SU-DHL-6 (cell line): ENCODE measurements around the gene ARAP3.

Experiments
- H2AFZ ChIP-seq: fragments of 200-600 bp; sonication (generic); 2 replicates; pipeline ENCODE4 v1.6.1; 2014; ENCODE audit warnings: low read depth, mild to moderate bottlenecking, moderate library complexity, mixed read lengths, antibody characterized with exemption, low read length; ENCODE audit not compliant: severe bottlenecking
- H3F3A ChIP-seq: fragments of 200-600 bp; shearing (Covaris generic); 2 replicates; pipeline ENCODE4 v1.6.0; 2016; ENCODE audit warnings: antibody characterized with exemption, mild to moderate bottlenecking; ENCODE audit not compliant: insufficient read depth
- H3K27ac ChIP-seq: fragments of 200-600 bp; sonication (generic); 2 replicates; pipeline ENCODE4 v1.5.1; 2016; ENCODE audit warnings: low read depth, mild to moderate bottlenecking, low read length, moderate library complexity, mixed read lengths
- H3K27me3 ChIP-seq: fragments of 200-600 bp; sonication (generic), shearing (Covaris generic); 2 replicates; pipeline ENCODE4 v1.6.0; 2014; ENCODE audit warnings: mild to moderate bottlenecking, low read length
- H3K36me3 ChIP-seq: fragments of 200-600 bp; sonication (generic); 2 replicates; pipeline ENCODE4 v1.6.1; 2014; ENCODE audit warnings: mild to moderate bottlenecking, low read length, mixed read lengths
- H3K4me2 ChIP-seq: fragments of 300-600, 200-600 bp; shearing (Covaris generic), sonication (generic); 2 replicates; pipeline ENCODE4 v1.6.0; 2014; ENCODE audit warnings: low read length, low read depth, mild to moderate bottlenecking; ENCODE audit not compliant: poor library complexity, severe bottlenecking
- H3K4me3 ChIP-seq: fragments of 200-600 bp; sonication (generic); 2 replicates; pipeline ENCODE4 v1.5.1; 2014; ENCODE audit warnings: antibody characterized with exemption, low read length, mild to moderate bottlenecking, mixed read lengths; ENCODE audit not compliant: insufficient read depth, poor library complexity, severe bottlenecking
- H3K79me2 ChIP-seq: fragments of 200-600 bp; sonication (generic); 2 replicates; pipeline ENCODE4 v1.6.1; 2014; ENCODE audit warnings: mild to moderate bottlenecking, low read length, moderate library complexity; ENCODE audit not compliant: insufficient read depth
- H3K9ac ChIP-seq: fragments of 200-600 bp; sonication (generic); 2 replicates; pipeline ENCODE4 v1.7.0; 2014; ENCODE audit warnings: mild to moderate bottlenecking, low read length
- H3K9me2 ChIP-seq: fragments of 200-600 bp; sonication (generic); replicated peaks from 2 replicates; pipeline ENCODE4 v1.6.1; 2014; ENCODE audit warnings: low read length; ENCODE audit not compliant: insufficient read depth
- H3K9me3 ChIP-seq: fragments of 200-600 bp; sonication (generic); 2 replicates; pipeline ENCODE4 v1.6.1; 2014; ENCODE audit warnings: low read length, mixed read lengths; ENCODE audit not compliant: insufficient read depth
- H4K20me1 ChIP-seq: fragments of 200-600 bp; sonication (generic); 2 replicates; pipeline ENCODE4 v1.6.1; 2014; ENCODE audit warnings: low read depth, mild to moderate bottlenecking, antibody characterized with exemption, low read length, moderate library complexity, mixed read lengths
- CTCF ChIP-seq: fragments of 200-600 bp; sonication (generic); IDR thresholded peaks from one replicate; pipeline ENCODE4 v1.5.1; 2017; ENCODE audit warnings: antibody characterized with exemption, mild to moderate bottlenecking, low read length, moderate library complexity; ENCODE audit not compliant: insufficient read depth, poor library complexity, severe bottlenecking
- EZH2phosphoT487 ChIP-seq: fragments of 200-600 bp; sonication (generic), shearing (Covaris generic); conservative IDR thresholded peaks from 2 replicates; pipeline ENCODE4 v1.6.1; 2018; ENCODE audit warnings: mild to moderate bottlenecking, antibody characterized with exemption, low read length, moderate library complexity, mixed read lengths

ARAP3 gene

GRCh38 chr5:141722266-141722665 lies 40.2 kb upstream of the ARAP3 start:
- Histone ChIP-seq H3K36me3 (no peaks in the 10 kb centered on the region), H3K27me3 (no peaks in the 10 kb centered on the region), H3K79me2 (no peaks in the 10 kb centered on the region), H3K4me3 (no peak overlapping the region), H4K20me1 (no peaks in the 10 kb centered on the region), H3K9ac (no peak overlapping the region), H3K4me2 (no peak overlapping the region), H2AFZ (no peak overlapping the region), H3K9me3 (no peaks in the 10 kb centered on the region), H3K27ac (no peak overlapping the region), H3F3A (no peaks in the 10 kb centered on the region), H3K9me2 (no peaks in the 10 kb centered on the region)
- TF ChIP-seq CTCF (no peak), EZH2phosphoT487 (no peak)

- H2AFZ ChIP-seq, result no peak overlapping the region
- no peak overlapping the region for H3K27ac ChIP-seq
- no peak overlapping the region for H3K4me2 ChIP-seq
- no peaks in the 10 kb centered on the region for H3K9me3 ChIP-seq
- no peaks in the 10 kb centered on the region for H3F3A ChIP-seq
- no peaks in the 10 kb centered on the region for H3K79me2 ChIP-seq
- no peak overlapping the region for H3K9ac ChIP-seq
- H3K36me3 ChIP-seq, result no peaks in the 10 kb centered on the region
- TF ChIP-seq EZH2phosphoT487 (no peak), CTCF (no peak)
- no peak overlapping the region for H3K4me3 ChIP-seq
- H4K20me1 ChIP-seq, result no peaks in the 10 kb centered on the region
- no peaks in the 10 kb centered on the region for H3K27me3 ChIP-seq
- no peaks in the 10 kb centered on the region for H3K9me2 ChIP-seq
These were observed 35.0 kb upstream of the ARAP3 start for GRCh38 chr5:141717043-141717442.

- no peaks in the 10 kb centered on the region for H3F3A ChIP-seq
- no peak overlapping the region for H3K27ac ChIP-seq
- no peaks in the 10 kb centered on the region for H3K9me3 ChIP-seq
- H3K4me3 ChIP-seq, result no peak overlapping the region
- TF ChIP-seq EZH2phosphoT487, result no peak
- no peak for TF ChIP-seq CTCF
- H3K4me2 ChIP-seq, result no peak overlapping the region
- H2AFZ ChIP-seq, result no peak overlapping the region
- no peaks in the 10 kb centered on the region for H4K20me1 ChIP-seq
- H3K9me2 ChIP-seq, result no peaks in the 10 kb centered on the region
- H3K9ac ChIP-seq, result no peak overlapping the region
- no peaks in the 10 kb centered on the region for H3K36me3 ChIP-seq
- no peaks in the 10 kb centered on the region for H3K27me3 ChIP-seq
- H3K79me2 ChIP-seq, result no peaks in the 10 kb centered on the region
These were observed 34.4 kb upstream of the ARAP3 start for GRCh38 chr5:141716468-141716867.

GRCh38 chr5:141716009-141716408 lies 34.0 kb upstream of the ARAP3 start:
- Histone ChIP-seq H3F3A (no peaks in the 10 kb centered on the region), H3K9ac (no peak overlapping the region), H3K4me3 (no peak overlapping the region), H3K36me3 (no peaks in the 10 kb centered on the region), H2AFZ (no peak overlapping the region), H3K27me3 (no peaks in the 10 kb centered on the region), H3K79me2 (no peaks in the 10 kb centered on the region), H3K27ac (no peak overlapping the region), H3K4me2 (no peak overlapping the region), H3K9me2 (no peaks in the 10 kb centered on the region), H4K20me1 (no peaks in the 10 kb centered on the region), H3K9me3 (no peaks in the 10 kb centered on the region)
- TF ChIP-seq EZH2phosphoT487 (no peak), CTCF (no peak)
